ENCODE data around the gene LACRT. TPM values are rescaled to one million over a fixed set of nuclear protein-coding genes. Genes with fewer than 3 reads are reported as not detected.
"Not testable (repeated sequence)": the region's sequence is repeated elsewhere in the genome, so short reads cannot be mapped to it uniquely, and the experiment has no call there.

Gene LACRT
- total RNA-seq, result not detected

- Histone ChIP-seq H3K4me1 (ENCODE audit: insufficient read depth, low read length) (no peaks in the 10 kb centered on the region), H3K4me3 (ENCODE audit: low read length) (no peak within 1 kb of the TSS), H3K9me3 (ENCODE audit: low read depth, low read length) (no peaks in the 10 kb centered on the region), H3K27me3 (ENCODE audit: insufficient read depth, low read length) (no peaks in the 10 kb centered on the region)
Observed at GRCh38 chr12:54634795-54635194, at the start of gene LACRT. Gene LACRT, minus strand, starts transcription at chr12:54634895. Its CDS starts 54 bp downstream, at chr12:54634841.

GRCh38 chr12:54683398-54683797 lies 48.7 kb upstream of the LACRT start:
- Histone ChIP-seq H3K9me3 (ENCODE audit: low read depth, low read length) (no peaks in the 10 kb centered on the region), H3K4me3 (ENCODE audit: low read length) (no peak overlapping the region), H3K27me3 (ENCODE audit: insufficient read depth, low read length) (peaks cover 14% of the 10 kb centered on the region), H3K4me1 (ENCODE audit: insufficient read depth, low read length) (no peaks in the 10 kb centered on the region)

- H3K27me3 ChIP-seq (ENCODE audit: insufficient read depth, low read length), result peaks cover 14% of the 10 kb centered on the region
- H3K4me3 ChIP-seq (ENCODE audit: low read length), result no peak overlapping the region
- no peaks in the 10 kb centered on the region for H3K9me3 ChIP-seq (ENCODE audit: low read depth, low read length)
- no peaks in the 10 kb centered on the region for H3K4me1 ChIP-seq (ENCODE audit: insufficient read depth, low read length)
Observed at GRCh38 chr12:54682674-54683073, 48.0 kb upstream of the LACRT start.

GRCh38 chr12:54680374-54680773 lies 45.7 kb upstream of the LACRT start:
- H3K4me1 ChIP-seq (ENCODE audit: insufficient read depth, low read length), result no peaks in the 10 kb centered on the region
- no peak overlapping the region for H3K4me3 ChIP-seq (ENCODE audit: low read length)
- no peaks in the 10 kb centered on the region for H3K9me3 ChIP-seq (ENCODE audit: low read depth, low read length)
- peaks cover 9% of the 10 kb centered on the region for H3K27me3 ChIP-seq (ENCODE audit: insufficient read depth, low read length)

GRCh38 chr12:54678131-54678530 lies 43.4 kb upstream of the LACRT start:
- Histone ChIP-seq H3K27me3 (ENCODE audit: insufficient read depth, low read length) (peaks cover 3% of the 10 kb centered on the region), H3K4me3 (ENCODE audit: low read length) (no peak overlapping the region), H3K4me1 (ENCODE audit: insufficient read depth, low read length) (no peaks in the 10 kb centered on the region), H3K9me3 (ENCODE audit: low read depth, low read length) (no peaks in the 10 kb centered on the region)

GRCh38 chr12:54667945-54668344 lies 33.2 kb upstream of the LACRT start:
- no peaks in the 10 kb centered on the region for H3K4me1 ChIP-seq (ENCODE audit: insufficient read depth, low read length)
- peaks cover 20% of the 10 kb centered on the region for H3K27me3 ChIP-seq (ENCODE audit: insufficient read depth, low read length)
- H3K9me3 ChIP-seq (ENCODE audit: low read depth, low read length), result no peaks in the 10 kb centered on the region
- H3K4me3 ChIP-seq (ENCODE audit: low read length), result no peak overlapping the region

- H3K27me3 ChIP-seq (ENCODE audit: insufficient read depth, low read length), result peaks cover 15% of the 10 kb centered on the region
- H3K4me3 ChIP-seq (ENCODE audit: low read length), result no peak overlapping the region
- no peaks in the 10 kb centered on the region for H3K4me1 ChIP-seq (ENCODE audit: insufficient read depth, low read length)
- H3K9me3 ChIP-seq (ENCODE audit: low read depth, low read length), result no peaks in the 10 kb centered on the region
Observed at GRCh38 chr12:54666008-54666407, 31.3 kb upstream of the LACRT start.

- not testable (repeated sequence) for H3K4me3 ChIP-seq (ENCODE audit: low read length); H3K4me1 ChIP-seq (ENCODE audit: insufficient read depth, low read length); H3K9me3 ChIP-seq (ENCODE audit: low read depth, low read length)
- peaks cover 15% of the 10 kb centered on the region for H3K27me3 ChIP-seq (ENCODE audit: insufficient read depth, low read length)
Observed at GRCh38 chr12:54665022-54665635, 30.4 kb upstream of the LACRT start.

- no peaks in the 10 kb centered on the region for H3K4me1 ChIP-seq (ENCODE audit: insufficient read depth, low read length)
- peaks cover 11% of the 10 kb centered on the region for H3K27me3 ChIP-seq (ENCODE audit: insufficient read depth, low read length)
- H3K4me3 ChIP-seq (ENCODE audit: low read length), result no peak overlapping the region
- H3K9me3 ChIP-seq (ENCODE audit: low read depth, low read length), result no peaks in the 10 kb centered on the region
Observed at GRCh38 chr12:54663603-54664002, 28.9 kb upstream of the LACRT start.

- Histone ChIP-seq H3K27me3 (ENCODE audit: insufficient read depth, low read length) (peaks cover 11% of the 10 kb centered on the region), H3K4me1 (ENCODE audit: insufficient read depth, low read length) (no peaks in the 10 kb centered on the region), H3K9me3 (ENCODE audit: low read depth, low read length) (no peaks in the 10 kb centered on the region), H3K4me3 (ENCODE audit: low read length) (no peak overlapping the region)
Observed at GRCh38 chr12:54662026-54662425, 27.3 kb upstream of the LACRT start.

GRCh38 chr12:54661048-54661447 lies 26.4 kb upstream of the LACRT start:
- H3K27me3 ChIP-seq (ENCODE audit: insufficient read depth, low read length), result peaks cover 9% of the 10 kb centered on the region
- H3K4me1 ChIP-seq (ENCODE audit: insufficient read depth, low read length), result no peaks in the 10 kb centered on the region
- no peaks in the 10 kb centered on the region for H3K9me3 ChIP-seq (ENCODE audit: low read depth, low read length)
- H3K4me3 ChIP-seq (ENCODE audit: low read length), result no peak overlapping the region

- Histone ChIP-seq H3K27me3 (ENCODE audit: insufficient read depth, low read length) (peaks cover 3% of the 10 kb centered on the region), H3K4me3 (ENCODE audit: low read length) (no peak overlapping the region), H3K9me3 (ENCODE audit: low read depth, low read length) (no peaks in the 10 kb centered on the region), H3K4me1 (ENCODE audit: insufficient read depth, low read length) (no peaks in the 10 kb centered on the region)
Observed at GRCh38 chr12:54660320-54660962, 25.7 kb upstream of the LACRT start.

GRCh38 chr12:54658306-54659264 lies 23.9 kb upstream of the LACRT start:
- H3K9me3 ChIP-seq (ENCODE audit: low read depth, low read length), result no peaks in the 10 kb centered on the region
- no peaks in the 10 kb centered on the region for H3K27me3 ChIP-seq (ENCODE audit: insufficient read depth, low read length)
- H3K4me3 ChIP-seq (ENCODE audit: low read length), result no peak overlapping the region
- no peaks in the 10 kb centered on the region for H3K4me1 ChIP-seq (ENCODE audit: insufficient read depth, low read length)

GRCh38 chr12:54657105-54657607 lies 22.5 kb upstream of the LACRT start:
- peaks cover 3% of the 10 kb centered on the region for H3K27me3 ChIP-seq (ENCODE audit: insufficient read depth, low read length)
- no peak overlapping the region for H3K4me3 ChIP-seq (ENCODE audit: low read length)
- H3K4me1 ChIP-seq (ENCODE audit: insufficient read depth, low read length), result no peaks in the 10 kb centered on the region
- H3K9me3 ChIP-seq (ENCODE audit: low read depth, low read length), result no peaks in the 10 kb centered on the region

- no peaks in the 10 kb centered on the region for H3K4me1 ChIP-seq (ENCODE audit: insufficient read depth, low read length)
- H3K27me3 ChIP-seq (ENCODE audit: insufficient read depth, low read length), result peaks cover 3% of the 10 kb centered on the region
- no peaks in the 10 kb centered on the region for H3K9me3 ChIP-seq (ENCODE audit: low read depth, low read length)
- no peak overlapping the region for H3K4me3 ChIP-seq (ENCODE audit: low read length)
Observed at GRCh38 chr12:54654926-54655325, 20.2 kb upstream of the LACRT start.

Data from mononuclear cell (primary cell).